GM10266 (cell line): ENCODE data around the gene AHNAK.

Experiments
- DNase-seq: peaks from one replicate; pipeline ENCODE4 v3.0.0; 2012; ENCODE audit errors: extremely low spot score
- CTCF ChIP-seq: IDR thresholded peaks from 2 replicates; pipeline ENCODE4 v1.5.1; 2012; ENCODE audit warnings: mild to moderate bottlenecking, low read depth; ENCODE audit not compliant: control insufficient read depth, insufficient read depth; ENCODE audit errors: missing control alignments

Gene AHNAK

GRCh38 chr11:62472063-62472884, 74.3 kb downstream of the AHNAK start:
- no peak for DNase-seq
- no peak for TF ChIP-seq CTCF

GRCh38 chr11:62471603-62472002, 75.0 kb downstream of the AHNAK start:
- DNase-seq, result no peak
- TF ChIP-seq CTCF, result no peak

GRCh38 chr11:62468577-62468976, 78.0 kb downstream of the AHNAK start:
- DNase-seq, result no peak
- no peak for TF ChIP-seq CTCF

- no peak for TF ChIP-seq CTCF
- DNase-seq, result no peak
These were observed 80.2 kb downstream of the AHNAK start for GRCh38 chr11:62466444-62466843.

- peak; percentile 45 for TF ChIP-seq CTCF
- DNase-seq, result no peak
These were observed 82.0 kb downstream of the AHNAK start for GRCh38 chr11:62464655-62465054.

- DNase-seq, result no peak
- TF ChIP-seq CTCF, result no peak
These were observed 83.5 kb downstream of the AHNAK start for GRCh38 chr11:62463121-62463542.

- TF ChIP-seq CTCF, result no peak
- DNase-seq, result no peak
These were observed 84.1 kb downstream of the AHNAK start for GRCh38 chr11:62462508-62462892.
